OCI-LY1 (cell line): Measurements from ENCODE around the gene EMC10.

ENCODE experiments used
- H2AFZ ChIP-seq: fragments of 200-600 bp; sonication (generic), shearing (Covaris generic); 2 replicates; pipeline ENCODE4 v1.6.0; 2014; ENCODE audit warnings: antibody characterized with exemption, mild to moderate bottlenecking, low read length
- H3F3A ChIP-seq: fragments of 200-600 bp; sonication (generic), shearing (Covaris generic); 2 replicates; pipeline ENCODE4 v1.6.0; 2014; ENCODE audit warnings: mild to moderate bottlenecking, antibody characterized with exemption, low read length, moderate library complexity; ENCODE audit not compliant: insufficient read depth
- H3K27ac ChIP-seq: fragments of 200-600 bp; sonication (generic); 2 replicates; pipeline ENCODE4 v1.5.1; 2014; ENCODE audit warnings: low read length, mixed run types, mild to moderate bottlenecking, low read depth; ENCODE audit not compliant: poor library complexity, severe bottlenecking
- H3K27me3 ChIP-seq: fragments of 200-600 bp; sonication (generic); 2 replicates; pipeline ENCODE4 v1.6.0; 2014; ENCODE audit warnings: antibody characterized with exemption, mild to moderate bottlenecking, low read length, moderate library complexity; ENCODE audit not compliant: insufficient read depth
- H3K36me3 ChIP-seq: fragments of 200-600 bp; sonication (generic); 2 replicates; pipeline ENCODE4 v1.6.1; 2014; ENCODE audit warnings: mild to moderate bottlenecking, antibody characterized with exemption, low read length, moderate library complexity, mixed read lengths; ENCODE audit not compliant: insufficient read depth
- H3K4me1 ChIP-seq: fragments of 200-600 bp; sonication (generic); 2 replicates; pipeline ENCODE4 v1.5.1; 2014; ENCODE audit warnings: mild to moderate bottlenecking, low read length, moderate library complexity; ENCODE audit not compliant: insufficient read depth, severe bottlenecking
- H3K4me2 ChIP-seq: fragments of 200-600 bp; sonication (generic), shearing (Covaris generic); 2 replicates; pipeline ENCODE4 v1.6.1; 2014; ENCODE audit warnings: low read length
- H3K4me3 ChIP-seq: fragments of 200-600 bp; sonication (generic); 2 replicates; pipeline ENCODE4 v1.5.1; 2014; ENCODE audit warnings: low read length, low read depth, mild to moderate bottlenecking, mixed read lengths; ENCODE audit not compliant: poor library complexity, severe bottlenecking
- H3K79me2 ChIP-seq: fragments of 200-600 bp; shearing (Covaris generic); 2 replicates; pipeline ENCODE4 v1.6.1; 2016; ENCODE audit warnings: mixed run types, low read length, mixed read lengths; ENCODE audit not compliant: insufficient read depth
- H3K9ac ChIP-seq: fragments of 200-600 bp; sonication (generic), shearing (Covaris generic); 2 replicates; pipeline ENCODE4 v1.6.1; 2014; ENCODE audit warnings: mild to moderate bottlenecking, low read length, mixed read lengths
- H3K9me2 ChIP-seq: fragments of 200-600 bp; sonication (generic), shearing (Covaris generic); 2 replicates; pipeline ENCODE4 v1.6.1; 2014; ENCODE audit warnings: low read depth, mild to moderate bottlenecking, low read length, mixed read lengths
- H3K9me3 ChIP-seq: fragments of 200-600 bp; shearing (Covaris generic); 2 replicates; pipeline ENCODE4 v1.6.1; 2014; ENCODE audit warnings: low read length, mixed read lengths
- H4K20me1 ChIP-seq: fragments of 200-600 bp; sonication (generic), shearing (Covaris generic); 2 replicates; pipeline ENCODE4 v1.6.0; 2016; ENCODE audit warnings: mild to moderate bottlenecking, low read length; ENCODE audit not compliant: insufficient read depth
- EZH2 ChIP-seq: fragments of 200-600 bp; sonication (generic), shearing (Covaris generic); IDR thresholded peaks from 2 replicates; pipeline ENCODE4 v1.8.0; 2017; ENCODE audit warnings: borderline replicate concordance, mixed run types, mild to moderate bottlenecking, antibody characterized with exemption, low read length, moderate library complexity, mixed read lengths
- TF ChIP-seq, protein P1 (sequence below): fragments of 200-600 bp; sonication (generic), shearing (Covaris generic); IDR thresholded peaks from 2 replicates; pipeline ENCODE4 v1.5.1; 2017; ENCODE audit warnings: mild to moderate bottlenecking, antibody characterized with exemption, low read length, moderate library complexity, mixed read lengths

The EMC10 gene

DNA sequence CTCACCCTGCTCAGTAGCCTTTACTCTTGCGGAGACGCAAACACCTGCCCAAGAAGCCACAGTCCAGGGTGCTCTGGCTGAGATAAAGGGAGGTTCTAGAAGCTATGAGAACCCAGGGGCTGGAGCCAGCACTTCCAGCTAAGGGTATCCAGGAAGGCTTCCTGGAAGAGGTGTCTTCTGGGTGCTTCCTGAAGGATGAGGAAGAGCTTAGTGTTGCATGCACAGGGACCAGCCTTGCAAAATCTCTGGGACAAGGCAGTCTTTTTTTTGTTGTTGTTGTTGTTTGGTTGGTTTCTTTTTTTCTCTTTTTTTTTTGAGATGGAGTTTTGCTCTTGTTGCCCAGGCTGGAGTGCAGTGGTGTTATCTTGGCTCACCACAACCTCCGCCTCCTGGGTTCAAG, 23.1 kb upstream of the EMC10 start:
- Histone ChIP-seq H3K27ac (no peak overlapping the region), H3K79me2 (no peaks in the 10 kb centered on the region), H3K9ac (no peak overlapping the region), H4K20me1 (no peaks in the 10 kb centered on the region), H3K36me3 (no peaks in the 10 kb centered on the region), H3K4me3 (no peak overlapping the region), H3K4me1 (no peaks in the 10 kb centered on the region), H3K9me3 (no peaks in the 10 kb centered on the region), H2AFZ (no peak overlapping the region), H3K9me2 (no peaks in the 10 kb centered on the region), H3F3A (no peaks in the 10 kb centered on the region), H3K27me3 (no peaks in the 10 kb centered on the region; the same call in 1 of the 2 replicates), H3K4me2 (no peak overlapping the region)
- TF ChIP-seq, protein P1, sequence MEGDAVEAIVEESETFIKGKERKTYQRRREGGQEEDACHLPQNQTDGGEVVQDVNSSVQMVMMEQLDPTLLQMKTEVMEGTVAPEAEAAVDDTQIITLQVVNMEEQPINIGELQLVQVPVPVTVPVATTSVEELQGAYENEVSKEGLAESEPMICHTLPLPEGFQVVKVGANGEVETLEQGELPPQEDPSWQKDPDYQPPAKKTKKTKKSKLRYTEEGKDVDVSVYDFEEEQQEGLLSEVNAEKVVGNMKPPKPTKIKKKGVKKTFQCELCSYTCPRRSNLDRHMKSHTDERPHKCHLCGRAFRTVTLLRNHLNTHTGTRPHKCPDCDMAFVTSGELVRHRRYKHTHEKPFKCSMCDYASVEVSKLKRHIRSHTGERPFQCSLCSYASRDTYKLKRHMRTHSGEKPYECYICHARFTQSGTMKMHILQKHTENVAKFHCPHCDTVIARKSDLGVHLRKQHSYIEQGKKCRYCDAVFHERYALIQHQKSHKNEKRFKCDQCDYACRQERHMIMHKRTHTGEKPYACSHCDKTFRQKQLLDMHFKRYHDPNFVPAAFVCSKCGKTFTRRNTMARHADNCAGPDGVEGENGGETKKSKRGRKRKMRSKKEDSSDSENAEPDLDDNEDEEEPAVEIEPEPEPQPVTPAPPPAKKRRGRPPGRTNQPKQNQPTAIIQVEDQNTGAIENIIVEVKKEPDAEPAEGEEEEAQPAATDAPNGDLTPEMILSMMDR, result no peak
- no peak for TF ChIP-seq EZH2

- H2AFZ ChIP-seq, result no peak overlapping the region
- no peak overlapping the region for H3K4me2 ChIP-seq
- no peaks in the 10 kb centered on the region for H4K20me1 ChIP-seq
- TF ChIP-seq, protein P1, result no peak
- no peak for TF ChIP-seq EZH2
- no peaks in the 10 kb centered on the region for H3K36me3 ChIP-seq
- no peaks in the 10 kb centered on the region for H3K79me2 ChIP-seq
- H3K4me1 ChIP-seq, result peaks cover 13% of the 10 kb centered on the region
- H3K9ac ChIP-seq, result no peak overlapping the region
- no peaks in the 10 kb centered on the region for H3K9me2 ChIP-seq
- H3K9me3 ChIP-seq, result no peaks in the 10 kb centered on the region
- no peak overlapping the region for H3K27ac ChIP-seq
- H3K27me3 ChIP-seq, result no peaks in the 10 kb centered on the region; the same call in 1 of the 2 replicates
- H3F3A ChIP-seq, result no peaks in the 10 kb centered on the region; the same call in 1 of the 2 replicates
- H3K4me3 ChIP-seq, result no peak overlapping the region
Measured at GRCh38 chr19:50455992-50456391, 20.3 kb upstream of the EMC10 start.

GRCh38 chr19:50457300-50457699, 19.0 kb upstream of the EMC10 start:
- no peaks in the 10 kb centered on the region; the same call in 1 of the 2 replicates for H3K27me3 ChIP-seq
- no peaks in the 10 kb centered on the region for H3K9me3 ChIP-seq
- H3K36me3 ChIP-seq, result no peaks in the 10 kb centered on the region
- no peak overlapping the region for H3K4me2 ChIP-seq
- no peaks in the 10 kb centered on the region for H3K79me2 ChIP-seq
- H3K9me2 ChIP-seq, result no peaks in the 10 kb centered on the region
- H3K27ac ChIP-seq, result no peak overlapping the region
- no peaks in the 10 kb centered on the region for H4K20me1 ChIP-seq
- no peak overlapping the region for H2AFZ ChIP-seq
- peaks cover 15% of the 10 kb centered on the region for H3K4me1 ChIP-seq
- TF ChIP-seq, protein P1, result no peak
- no peak for TF ChIP-seq EZH2
- H3K9ac ChIP-seq, result no peak overlapping the region
- H3K4me3 ChIP-seq, result no peak overlapping the region
- no peaks in the 10 kb centered on the region; the same call in 1 of the 2 replicates for H3F3A ChIP-seq
